Stimulated activated CD4-positive, alpha-beta T cell treated with anti-CD3 and anti-CD28 coated beads, Interleukin-15, amount 100 ng/mL, for 1 hour (primary cell): ENCODE results near the gene ARMC2.
"Not testable (repeated sequence)": the region's sequence is repeated elsewhere in the genome, so short reads cannot be mapped to it uniquely, and the experiment has no call there.

Experiments
- DNase-seq, 2 donors: peaks; one replicate each; pipeline ENCODE4 v3.0.0-alpha.2; 2020; ENCODE audit warnings: low read depth in 1 of 2, low spot score in 1 of 2

The ARMC2 gene

DNA sequence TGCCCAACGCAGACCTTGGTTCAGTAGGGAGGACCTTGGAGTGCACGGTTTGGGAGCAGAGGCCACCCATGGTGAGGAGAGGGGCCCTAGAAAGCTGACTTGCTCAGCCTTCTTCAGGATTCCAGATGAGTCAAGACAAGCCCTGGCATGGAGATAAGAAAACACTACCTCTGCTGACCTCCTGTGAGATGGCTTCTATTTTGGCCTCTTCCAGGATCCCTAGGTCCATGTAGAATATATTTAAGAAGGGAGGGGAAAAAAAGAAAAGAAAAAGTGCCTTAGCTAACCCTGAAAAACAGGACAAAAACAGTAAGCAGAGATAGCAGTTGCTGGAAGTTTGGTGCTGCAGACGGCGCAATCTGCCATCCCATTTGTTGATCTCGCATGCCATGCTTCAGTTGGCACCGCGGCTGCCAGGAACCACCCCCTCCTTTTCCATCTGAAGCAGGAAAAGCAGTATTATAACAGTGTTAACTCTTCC is 100.0 kb downstream of the ARMC2 start:
- no peak for DNase-seq

DNA sequence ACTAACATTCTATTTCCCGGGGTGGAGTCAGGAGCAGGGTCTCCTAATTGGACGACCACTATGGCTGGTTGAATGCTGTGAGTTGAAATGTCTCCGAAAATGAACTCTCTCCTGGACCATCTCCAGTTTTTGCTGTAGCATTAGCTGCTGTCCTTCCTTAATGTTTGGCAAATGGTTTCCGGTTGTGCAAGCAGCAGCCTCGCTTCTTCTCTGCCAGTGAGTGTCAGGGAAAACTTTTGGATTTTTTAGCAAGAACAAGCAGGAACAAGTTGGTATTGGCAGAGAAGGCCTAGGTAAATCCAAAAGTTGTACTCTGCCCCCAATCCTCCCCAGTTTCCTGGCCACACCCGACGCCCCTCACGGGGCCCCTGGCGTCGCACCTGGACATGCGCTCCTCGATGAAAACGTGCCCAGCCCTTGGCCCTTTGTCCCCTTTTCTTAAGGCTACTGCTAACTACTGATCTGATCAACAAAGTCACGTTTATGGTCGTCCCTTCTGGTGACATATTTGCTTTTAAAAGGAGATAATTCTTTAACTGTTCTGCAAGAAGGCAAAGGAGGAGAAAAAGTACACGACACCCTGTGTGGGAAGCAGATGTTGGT is 103.2 kb downstream of the ARMC2 start:
- no peak for DNase-seq

DNA sequence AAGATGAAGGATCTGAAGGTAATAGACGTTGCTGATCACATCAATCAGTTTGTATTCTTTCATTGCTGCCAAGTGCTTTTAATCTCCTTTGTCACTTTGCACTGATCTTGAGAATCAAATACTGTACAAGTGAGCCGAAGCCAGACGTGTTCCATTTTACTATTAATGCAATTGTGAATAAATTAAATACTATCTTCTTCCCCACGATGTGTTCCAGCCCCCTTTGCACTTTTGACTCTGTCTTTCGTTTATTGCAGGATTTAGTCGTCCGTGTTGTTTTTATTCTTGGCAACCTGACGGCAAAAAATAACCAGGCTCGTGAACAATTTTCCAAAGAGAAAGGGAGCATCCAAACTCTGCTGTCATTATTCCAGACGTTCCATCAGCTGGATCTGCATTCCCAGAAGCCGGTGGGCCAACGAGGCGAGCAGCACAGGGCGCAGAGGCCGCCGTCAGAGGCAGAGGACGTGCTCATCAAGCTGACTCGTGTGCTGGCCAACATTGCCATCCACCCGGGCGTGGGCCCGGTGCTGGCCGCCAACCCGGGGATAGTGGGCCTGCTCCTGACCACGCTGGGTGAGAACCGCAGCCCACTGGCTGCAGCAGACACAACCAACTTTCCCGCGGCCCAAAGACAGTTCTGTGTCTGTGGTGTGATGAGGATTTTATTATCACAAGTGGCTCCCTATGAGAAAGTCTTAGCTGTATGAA is 104.7 kb downstream of the ARMC2 start:
- DNase-seq, result no peak

DNA sequence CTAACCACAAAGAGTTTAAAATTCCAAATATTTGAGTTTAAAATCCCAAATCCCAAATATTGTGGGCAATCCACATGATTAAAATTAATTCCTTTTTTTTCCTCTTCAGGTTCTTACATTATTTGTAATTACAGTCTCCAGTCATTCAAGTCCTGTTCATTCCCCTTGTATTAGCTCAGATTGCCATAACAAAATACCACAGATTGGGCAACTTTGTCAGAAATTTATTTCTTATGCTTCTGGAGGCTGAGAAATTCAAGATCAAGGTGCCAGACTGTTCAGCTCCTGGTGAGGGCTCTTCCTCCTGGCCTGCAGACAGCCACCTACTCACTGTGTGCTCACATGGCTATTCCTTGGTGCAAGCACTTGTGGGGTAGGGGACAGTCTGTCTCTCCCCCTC is 105.5 kb downstream of the ARMC2 start:
- no peak for DNase-seq

DNA sequence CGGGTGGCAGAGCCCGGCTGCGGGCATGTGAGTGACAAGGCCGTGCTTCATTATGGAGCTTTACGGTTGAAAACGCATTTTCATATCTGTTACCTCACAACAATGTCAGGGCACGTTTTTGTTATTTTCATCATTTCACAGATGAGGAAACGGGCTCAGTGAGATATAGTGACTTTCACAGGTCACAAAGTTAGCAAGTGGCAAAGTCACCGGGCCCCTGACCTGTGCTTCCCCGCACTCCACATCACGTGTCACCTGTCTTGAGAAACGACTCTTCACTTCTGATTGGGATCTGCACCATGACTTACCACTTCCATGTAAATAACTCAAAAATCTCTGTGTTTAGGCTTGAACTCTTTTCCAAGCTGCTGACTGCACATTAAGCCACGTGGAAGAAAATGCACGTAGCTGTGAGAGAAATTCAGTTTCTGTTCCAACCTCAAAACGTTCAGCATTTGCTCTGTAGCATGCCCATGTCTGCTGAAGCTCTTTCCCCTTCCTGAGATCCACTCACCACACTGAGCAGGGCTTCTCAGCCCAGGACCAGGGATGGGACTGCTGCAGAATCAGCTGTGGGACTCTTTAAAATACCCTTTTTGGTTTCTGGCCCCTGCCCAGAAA is 107.2 kb downstream of the ARMC2 start:
- no peak for DNase-seq

DNA sequence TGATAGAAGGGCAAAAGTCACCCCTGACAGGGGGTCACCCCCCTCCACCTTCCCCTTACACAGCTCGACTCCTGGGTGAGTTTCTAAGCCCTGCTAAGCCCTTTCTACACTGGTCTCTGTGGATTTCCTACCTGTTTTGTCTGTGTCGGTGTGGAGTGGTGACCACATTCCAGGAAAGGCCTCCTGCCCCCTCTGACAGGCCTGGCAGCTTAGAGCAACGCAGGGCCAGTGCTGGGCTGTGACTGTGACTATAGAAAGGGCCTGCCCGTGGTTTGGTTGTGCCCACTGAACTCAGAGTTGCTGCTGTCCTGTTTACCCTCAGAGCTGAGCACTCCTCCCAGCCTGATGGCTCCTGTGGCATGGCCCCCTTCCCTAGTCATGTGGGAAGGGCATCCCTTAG is 109.0 kb downstream of the ARMC2 start:
- DNase-seq, result no peak

DNA sequence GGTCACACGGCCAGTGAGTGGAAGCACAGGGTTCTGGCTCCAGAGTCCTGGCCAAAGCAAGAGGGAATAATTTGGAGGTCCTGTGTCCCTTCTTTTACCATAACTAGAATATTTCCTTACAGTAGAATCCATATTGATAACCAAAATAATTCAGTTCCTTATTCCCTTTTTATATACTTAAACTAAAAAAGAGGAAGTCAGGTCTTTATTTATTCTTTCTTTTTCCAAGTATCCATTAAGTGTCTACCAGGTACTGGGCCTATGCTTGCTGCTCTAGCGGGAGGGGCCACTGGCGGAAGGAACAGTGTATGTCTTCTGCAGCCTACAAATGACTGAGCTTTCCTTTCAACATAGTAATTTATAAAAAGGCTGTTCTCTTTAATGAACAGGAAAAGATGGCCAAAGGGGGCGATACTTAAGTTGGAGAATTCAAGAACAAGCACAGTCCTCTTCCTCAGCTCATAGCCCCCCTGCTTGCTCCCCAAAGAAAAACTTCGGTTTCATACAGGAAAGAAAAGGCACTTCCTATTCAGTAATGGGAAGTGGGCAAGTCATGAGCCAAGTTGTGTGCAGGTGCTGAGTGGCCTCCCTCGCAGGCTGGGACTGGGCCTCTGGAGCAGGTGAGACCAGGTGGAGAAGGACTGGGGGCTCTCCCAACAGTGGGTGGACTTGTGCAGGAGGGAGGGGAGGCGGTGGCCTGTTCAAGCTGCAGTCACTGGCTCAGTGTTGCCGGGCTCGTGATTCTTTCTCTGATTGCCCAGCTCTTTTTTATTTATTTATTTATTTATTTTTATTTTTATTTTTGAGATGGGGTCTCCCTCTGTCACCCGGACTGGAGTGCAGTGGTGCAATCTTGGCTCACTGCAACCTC is 110.9 kb downstream of the ARMC2 start:
- no peak for DNase-seq

DNA sequence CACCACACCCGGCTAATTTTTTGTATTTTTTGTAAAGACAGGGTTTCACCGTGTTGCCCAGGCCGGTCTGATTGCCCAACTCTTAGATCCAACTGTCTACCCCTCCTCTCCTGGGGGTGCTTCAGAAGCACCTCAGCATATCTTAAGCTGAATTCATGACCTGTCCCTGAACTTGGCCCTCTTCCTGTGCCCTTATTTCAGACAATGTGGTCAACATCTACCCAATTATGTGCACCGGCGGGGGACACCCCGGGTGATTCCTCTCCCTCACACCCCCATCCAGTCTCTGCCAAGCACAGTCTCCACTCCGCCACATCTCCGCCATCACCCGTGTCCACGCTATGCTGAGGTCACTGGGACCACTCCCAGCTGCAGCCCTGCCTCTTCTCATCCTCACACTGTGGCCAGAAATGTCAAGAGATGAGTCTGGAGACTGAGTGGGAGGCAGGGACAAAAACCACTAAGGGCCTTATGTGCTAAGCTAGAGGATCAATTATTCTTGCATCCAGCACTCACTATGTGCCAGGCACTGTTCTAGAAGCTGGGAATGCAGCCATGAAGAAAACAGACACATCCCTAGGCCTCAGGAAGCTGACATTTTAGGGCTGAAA is 111.9 kb downstream of the ARMC2 start:
- no peak for DNase-seq

DNA sequence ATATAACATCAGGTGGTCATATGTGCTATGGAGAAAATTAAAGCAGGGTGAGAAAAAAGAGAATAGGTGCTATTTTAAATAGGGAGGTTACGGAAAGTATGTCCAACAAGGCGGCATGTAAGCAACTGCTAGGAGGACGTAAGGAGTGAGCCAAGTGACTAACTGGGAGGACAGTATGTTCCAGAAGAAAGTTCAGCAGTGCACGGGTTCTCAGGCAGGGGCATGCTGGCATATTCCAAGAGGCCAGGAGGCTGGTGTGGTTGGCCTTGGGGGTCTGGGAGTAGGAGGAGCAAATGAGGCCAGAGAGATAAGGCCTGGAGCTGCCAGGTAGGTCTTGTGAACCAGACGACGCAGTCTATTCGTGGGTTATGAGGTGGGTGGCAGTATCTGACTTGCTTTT is 112.4 kb downstream of the ARMC2 start:
- no peak for DNase-seq

DNA sequence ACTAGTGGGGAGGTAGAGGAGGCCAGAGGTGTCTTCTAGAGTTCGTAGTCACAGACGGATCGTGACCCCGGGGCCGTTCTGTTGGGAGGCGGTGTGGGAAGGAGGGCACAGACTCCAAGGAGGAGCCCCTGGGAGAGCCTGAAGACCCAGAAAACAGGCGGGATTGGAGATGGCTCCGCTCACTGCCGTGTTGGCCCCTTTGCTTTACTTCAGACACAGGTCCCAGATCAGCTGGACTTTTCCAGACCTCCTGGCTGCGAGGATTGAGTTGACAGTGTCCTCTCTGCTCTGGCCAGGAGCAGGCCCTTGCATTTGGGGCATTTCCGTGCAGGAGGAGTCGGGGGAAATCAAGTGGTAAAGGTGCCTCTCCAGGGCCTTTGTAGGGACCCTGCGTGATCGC is 112.9 kb downstream of the ARMC2 start:
- DNase-seq, result no peak

DNA sequence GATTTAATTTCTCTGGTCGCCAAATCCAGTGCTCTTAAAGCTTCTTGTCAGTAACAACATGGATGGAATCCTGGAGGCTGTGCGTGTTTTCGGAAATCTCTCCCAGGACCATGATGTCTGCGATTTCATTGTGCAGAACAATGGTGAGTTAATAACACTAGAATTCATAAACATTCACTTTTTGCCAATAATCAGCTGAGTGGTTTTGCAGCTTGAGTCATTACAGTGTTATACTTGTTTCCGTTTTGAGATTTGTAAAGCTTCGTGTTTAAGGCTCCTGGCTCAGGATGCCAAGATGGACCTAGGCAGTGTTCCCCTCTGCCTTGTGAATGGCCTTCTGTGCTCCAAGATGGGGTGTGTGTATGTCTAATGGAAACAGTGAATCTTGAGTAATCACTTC is 113.8 kb downstream of the ARMC2 start:
- DNase-seq, result no peak

DNA sequence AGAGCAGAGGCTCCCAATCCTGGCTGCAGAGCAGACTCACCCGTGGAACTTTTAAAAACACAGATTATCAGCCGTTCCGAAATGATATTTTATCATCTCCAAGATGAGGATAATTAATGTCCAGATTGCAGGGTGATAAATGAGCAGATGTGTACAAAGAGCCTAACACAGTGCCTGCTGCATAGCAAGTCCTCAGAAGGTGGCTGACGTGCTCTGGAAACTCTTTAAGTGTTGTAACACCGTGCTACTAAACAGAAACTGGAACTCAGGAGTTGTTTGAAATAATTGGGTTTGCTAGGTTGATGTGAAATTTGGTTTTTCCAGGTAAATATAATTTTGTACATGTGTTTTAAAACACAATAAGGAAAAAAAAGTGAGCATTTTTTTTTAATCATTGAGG is 118.0 kb downstream of the ARMC2 start:
- DNase-seq, result no peak

DNA sequence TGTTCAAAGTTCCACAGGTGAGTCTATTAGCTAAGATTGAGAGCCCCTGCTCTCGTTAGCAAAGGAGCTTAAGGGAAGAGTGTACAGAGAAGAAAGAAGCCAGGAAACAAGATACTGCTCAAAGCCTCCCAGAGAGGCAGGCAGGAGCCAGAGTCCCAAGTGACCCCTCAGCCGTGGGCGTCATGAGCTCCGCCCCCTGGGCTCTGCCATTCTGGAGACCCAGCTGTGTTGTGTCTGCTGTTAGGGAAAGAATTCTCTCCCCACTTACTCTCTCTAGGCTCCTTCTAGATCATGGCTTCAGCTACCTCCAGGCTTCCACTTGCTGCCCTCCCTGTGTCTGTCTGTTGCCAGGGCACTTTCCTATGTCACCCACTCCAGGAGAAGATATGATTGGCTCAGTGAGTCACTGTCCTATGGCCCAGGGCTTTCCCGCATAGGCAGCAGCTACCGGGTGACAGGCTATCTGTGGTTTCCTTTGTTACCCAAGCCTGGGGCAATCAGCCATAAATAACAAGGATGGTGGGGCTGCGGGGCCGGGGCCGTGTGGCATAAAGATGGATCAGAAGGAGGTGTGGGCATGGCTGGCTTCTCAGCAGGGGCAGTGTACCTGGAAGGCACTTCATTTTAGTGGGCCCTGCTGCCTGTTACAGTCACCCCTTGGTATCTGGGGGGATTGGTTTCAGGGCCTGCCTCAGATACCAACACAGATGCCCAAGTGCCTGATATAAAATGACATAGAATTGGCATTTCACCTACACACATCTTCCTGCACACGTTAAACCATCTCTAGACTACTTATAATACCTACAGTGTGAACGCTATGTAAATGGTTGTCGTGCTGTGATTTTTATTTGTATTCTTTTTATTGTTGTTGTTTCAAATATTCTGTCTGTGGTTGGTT is 118.9 kb downstream of the ARMC2 start:
- DNase-seq, result no peak

DNA sequence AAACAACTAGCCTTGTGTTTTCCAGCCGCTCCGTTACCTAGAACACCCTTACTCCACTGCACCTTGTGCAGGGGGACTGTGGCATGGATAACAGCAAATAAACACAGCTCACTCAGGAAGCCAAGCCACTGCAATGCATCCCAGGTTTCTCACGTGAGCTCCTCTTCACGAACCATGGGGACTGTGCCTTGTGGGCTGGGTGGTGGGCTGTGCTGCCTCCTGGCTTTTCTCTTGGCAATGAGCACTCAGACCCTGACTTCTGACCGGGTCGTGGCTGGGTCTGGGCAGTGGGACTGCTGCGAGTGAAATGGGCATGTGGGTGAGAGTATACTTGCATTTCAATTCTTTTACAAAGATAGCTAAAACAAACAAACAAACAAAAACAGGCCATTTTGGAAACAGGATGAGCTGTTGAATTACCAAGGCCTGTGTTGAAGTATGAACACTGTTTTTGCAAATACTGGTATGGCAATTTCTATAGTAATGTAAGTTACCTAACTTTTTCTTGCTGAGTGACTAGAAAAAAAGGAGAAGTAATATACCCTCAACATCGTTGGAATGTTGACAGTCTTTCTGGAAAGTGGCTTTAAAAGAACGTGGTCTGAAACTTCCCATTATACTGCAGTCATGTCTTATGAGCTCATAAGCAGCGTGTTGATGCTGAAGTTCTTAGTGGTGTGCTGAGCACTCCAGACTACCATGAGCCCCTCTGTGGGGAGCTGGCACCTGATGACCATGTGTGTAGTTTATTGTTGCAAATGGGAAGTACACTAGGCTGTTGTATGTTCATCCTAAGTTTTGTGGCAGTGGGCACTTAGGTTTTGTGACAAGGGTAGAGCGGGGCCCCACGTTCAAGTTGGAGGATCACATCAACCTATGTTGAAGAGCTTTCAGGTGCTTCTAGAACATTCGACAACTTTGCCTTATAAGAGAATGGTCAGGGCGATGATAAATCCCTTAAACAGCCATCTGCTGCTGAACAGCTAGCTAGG is 120.4 kb downstream of the ARMC2 start:
- DNase-seq, result no peak

DNA sequence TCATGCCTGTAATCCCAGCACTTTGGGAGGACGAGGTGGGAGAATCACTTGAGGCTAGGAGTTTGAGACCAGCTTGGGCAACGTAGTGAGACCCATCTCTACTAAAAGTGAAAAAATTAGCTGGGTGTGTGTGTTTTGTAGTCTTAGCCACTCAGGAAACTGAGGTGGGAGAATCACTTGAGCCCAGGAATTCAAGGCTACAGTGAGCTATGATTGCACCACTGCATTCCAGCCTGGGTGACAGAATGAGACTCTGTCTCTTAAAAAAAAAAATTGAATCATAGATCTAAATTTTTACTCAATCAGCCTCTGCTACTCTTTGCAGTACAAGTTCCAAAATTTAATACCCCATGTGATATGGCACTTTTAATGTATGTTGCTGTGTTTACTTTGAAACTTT is 121.6 kb downstream of the ARMC2 start:
- no peak for DNase-seq

DNA sequence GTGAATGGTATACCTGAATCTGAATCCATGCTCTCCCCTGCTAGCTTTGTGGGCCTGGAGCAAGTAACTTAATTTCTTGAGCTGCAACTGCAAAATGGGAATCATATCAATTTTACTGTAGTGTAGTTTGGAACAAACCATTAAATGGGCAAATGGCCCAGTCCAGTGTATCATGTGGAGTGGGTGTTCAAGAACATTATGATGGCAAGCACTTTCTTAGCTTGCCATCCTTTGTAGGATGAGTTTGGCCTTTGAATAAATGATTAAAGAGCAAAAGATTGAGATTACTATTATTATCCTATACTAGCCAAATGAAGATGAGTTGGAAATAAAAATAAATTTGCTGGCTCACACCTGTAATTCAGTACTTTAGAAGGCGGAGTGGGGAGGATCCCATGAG is 126.0 kb downstream of the ARMC2 start:
- no peak for DNase-seq

DNA sequence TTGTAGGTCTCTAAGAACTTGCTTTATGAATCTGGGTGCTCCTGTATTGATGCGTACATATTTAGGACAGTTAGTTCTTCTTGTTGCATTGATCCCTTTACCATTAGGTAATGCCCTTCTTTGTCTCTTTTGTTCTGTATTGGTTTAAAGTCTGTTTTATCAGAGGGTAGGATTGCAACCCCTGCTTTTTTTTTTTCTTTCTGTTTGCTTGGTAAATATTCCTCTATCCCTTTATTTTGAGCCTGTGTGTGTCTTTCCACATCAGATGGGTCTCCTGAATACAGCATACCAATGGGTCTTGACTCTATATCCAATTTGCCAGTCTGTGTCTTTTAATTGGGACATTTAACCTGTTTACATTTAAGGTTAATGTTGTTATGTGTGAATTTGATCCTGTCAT is 130.4 kb downstream of the ARMC2 start:
- not testable (repeated sequence) for DNase-seq

DNA sequence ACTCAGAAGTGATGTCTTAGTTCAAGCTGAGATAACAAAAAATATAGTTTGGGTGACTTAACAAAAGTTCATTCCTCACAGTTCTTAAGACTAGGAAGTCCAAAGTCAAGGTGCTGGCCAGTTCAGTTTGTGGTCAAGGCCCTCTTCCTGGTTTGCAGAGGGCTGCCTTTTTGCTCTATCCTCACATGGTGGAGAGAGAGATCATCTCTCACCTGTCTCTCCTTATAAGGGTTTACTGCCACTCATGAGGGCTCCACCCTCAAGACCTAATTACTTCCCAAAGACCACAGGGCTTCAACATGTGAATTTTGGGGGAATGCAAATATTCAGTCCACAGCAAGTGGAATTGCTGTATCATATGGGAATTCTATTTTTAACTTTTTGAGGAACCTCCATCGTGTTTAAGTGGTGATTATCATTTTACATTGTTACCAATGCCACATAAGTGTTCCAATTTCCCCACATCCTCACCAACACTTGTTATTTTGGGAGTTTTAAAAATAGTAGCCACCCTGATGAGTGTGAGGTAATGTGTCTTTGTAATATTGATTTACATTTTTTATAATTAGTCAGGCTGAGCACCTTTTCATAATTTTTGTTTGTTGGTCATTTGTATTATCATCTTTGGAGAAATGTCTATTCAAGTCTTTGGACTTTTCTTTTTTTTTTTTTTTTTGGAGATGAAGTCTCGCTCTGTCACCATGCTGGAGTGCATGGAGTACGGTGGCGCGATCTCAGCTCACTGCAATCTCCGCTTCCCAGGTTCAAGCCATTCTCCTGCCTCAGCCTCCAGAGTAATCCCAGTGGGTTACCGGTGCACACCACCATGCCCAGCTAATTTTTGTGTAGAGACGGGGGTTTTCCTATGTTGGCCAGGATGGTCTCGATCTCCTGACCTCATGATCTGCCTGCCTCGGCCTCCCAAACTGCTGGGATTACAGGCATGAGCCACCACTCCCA is 134.2 kb downstream of the ARMC2 start:
- no peak for DNase-seq
